CD14-positive monocyte (primary cell): ENCODE measurements around the gene ZNF324. TPM values are rescaled to one million over a fixed set of nuclear protein-coding genes. Genes with fewer than 3 reads are reported as not detected.

ENCODE experiments used
- DNase-seq, 3 donors: peaks; one replicate each; pipeline ENCODE4 v3.0.0-alpha.2; 2011 to 2022
- H2AFZ ChIP-seq: 2 replicates; pipeline ENCODE4 v1.6.0; 2012; ENCODE audit warnings: mild to moderate bottlenecking, low read depth, low read length, inconsistent platforms; ENCODE audit not compliant: insufficient read depth, poor library complexity, severe bottlenecking
- H3K27ac ChIP-seq, 2 donors: 1 replicate in 1 of 2; 2 replicates in 1 of 2; pipeline ENCODE4 v1.5.1; 2012 to 2013; ENCODE audit warnings: low read length in 2 of 2, control low read depth in 1 of 2, inconsistent platforms in 1 of 2, low read depth in 1 of 2, mild to moderate bottlenecking in 1 of 2
- H3K27me3 ChIP-seq, 2 donors: one replicate each; pipeline versions ENCODE4 v1.6.0 to v1.6.1; 2011 to 2013; ENCODE audit warnings: low read length in 2 of 2; ENCODE audit not compliant: control insufficient read depth in 2 of 2, insufficient read depth in 2 of 2
- H3K36me3 ChIP-seq, 2 donors: replicated peaks in 1 of 2; 1 replicate in 1 of 2; 2 replicates in 1 of 2; pipeline versions ENCODE4 v1.5.1 to v1.6.1; 2012 to 2013; ENCODE audit warnings: low read length in 2 of 2, control low read depth in 1 of 2, inconsistent platforms in 1 of 2, mild to moderate bottlenecking in 1 of 2; ENCODE audit not compliant: insufficient read depth in 2 of 2, control insufficient read depth in 1 of 2
- H3K4me1 ChIP-seq, 2 donors: 1 replicate in 1 of 2; 2 replicates in 1 of 2; pipeline versions ENCODE4 v1.5.1 to v1.6.1; 2012 to 2013; ENCODE audit warnings: low read length in 2 of 2, control low read depth in 1 of 2, inconsistent platforms in 1 of 2, mild to moderate bottlenecking in 1 of 2, moderate library complexity in 1 of 2; ENCODE audit not compliant: insufficient read depth in 2 of 2, control insufficient read depth in 1 of 2
- H3K4me2 ChIP-seq: replicated peaks from 2 replicates; pipeline ENCODE3; 2012; ENCODE audit warnings: low read length, moderate library complexity, mild to moderate bottlenecking; ENCODE audit not compliant: poor library complexity, severe bottlenecking; ENCODE audit errors: extremely low read depth
- H3K4me3 ChIP-seq, 3 experiments: fragments of 200-600 bp in 1 of 3; sonication (generic) in 1 of 3; replicated peaks in 1 of 3; 1 replicate in 2 of 3; 2 replicates in 1 of 3; pipeline ENCODE4 v1.5.1; 2011 to 2013; ENCODE audit warnings: low read length in 3 of 3, mild to moderate bottlenecking in 3 of 3, control low read depth in 2 of 3, low read depth in 2 of 3, inconsistent platforms in 1 of 3, moderate library complexity in 1 of 3
- H3K79me2 ChIP-seq: 2 replicates; pipeline ENCODE4 v1.6.0; 2012; ENCODE audit warnings: mild to moderate bottlenecking, control low read depth, inconsistent platforms, low read length, moderate library complexity; ENCODE audit not compliant: insufficient read depth
- H3K9ac ChIP-seq: 2 replicates; pipeline ENCODE4 v1.6.0; 2017; ENCODE audit warnings: low read length, mild to moderate bottlenecking; ENCODE audit not compliant: insufficient read depth, poor library complexity, severe bottlenecking
- H3K9me3 ChIP-seq, 2 donors: replicated peaks in 1 of 2; 1 replicate in 1 of 2; 2 replicates in 1 of 2; pipeline versions ENCODE4 v1.5.1 to v1.6.1; 2012 to 2013; ENCODE audit warnings: low read length in 2 of 2, control low read depth in 1 of 2; ENCODE audit not compliant: control insufficient read depth in 1 of 2, insufficient read depth in 1 of 2
- H4K20me1 ChIP-seq: 2 replicates; pipeline ENCODE4 v1.6.0; 2012; ENCODE audit warnings: mild to moderate bottlenecking, low read length, control low read depth, moderate library complexity; ENCODE audit not compliant: insufficient read depth
- H3K27ac Mint-ChIP-seq, 7 donors: one replicate each; pipeline ENCODE4 v1.8.0; 2020; ENCODE audit warnings: mild to moderate bottlenecking in 7 of 7, mixed read lengths in 7 of 7, moderate library complexity in 6 of 7, inconsistent platforms in 2 of 7
- H3K27me3 Mint-ChIP-seq, 3 donors: one replicate each; pipeline ENCODE4 v1.8.0; 2021 to 2022; ENCODE audit warnings: low read depth in 3 of 3, mild to moderate bottlenecking in 3 of 3, mixed read lengths in 3 of 3, moderate library complexity in 3 of 3, inconsistent platforms in 1 of 3
- H3K36me3 Mint-ChIP-seq, 2 donors: one replicate each; pipeline ENCODE4 v1.8.0; 2020; ENCODE audit warnings: mixed read lengths in 2 of 2, inconsistent platforms in 1 of 2, mild to moderate bottlenecking in 1 of 2
- H3K4me1 Mint-ChIP-seq: one replicate; pipeline ENCODE4 v1.8.0; 2020; ENCODE audit warnings: mild to moderate bottlenecking, mixed read lengths
- H3K4me3 Mint-ChIP-seq, 2 donors: one replicate each; pipeline ENCODE4 v1.8.0; 2020; ENCODE audit warnings: mild to moderate bottlenecking in 2 of 2, mixed read lengths in 2 of 2, moderate library complexity in 1 of 2
- H3K9me3 Mint-ChIP-seq, 7 donors: one replicate each; pipeline ENCODE4 v1.8.0; 2020 to 2022; ENCODE audit warnings: mixed read lengths in 7 of 7, mild to moderate bottlenecking in 6 of 7, moderate library complexity in 6 of 7, inconsistent platforms in 2 of 7
- whole genome bisulfite sequencing: methylation state at CpG from one replicate; pipeline ENCODE4 v1.1.5; 2013; ENCODE audit warnings: missing lambda C conversion rate; ENCODE audit not compliant: insufficient coverage; 5-methylcytosine and 5-hydroxymethylcytosine counted together
- intact Hi-C, 2 donors: fragments of 100-400 bp; cut with micrococcal nuclease; formaldehyde crosslinking; loops; one replicate each; pipeline versions ENCODE4 v1.15.0 to v1.15.1; 2023
- polyA plus RNA-seq, 3 donors: library from polyadenylated mRNA; depleted of rRNA in 1 of 3; unstranded in 2 of 3; stranded (reverse) in 1 of 3; fragments of 300-500 nt in 2 of 3; fragments of >200 nt in 1 of 3; fragmentation: Illumina TruSeq in 2 of 3; gene quantifications; 1 replicate in 2 of 3; 2 replicates in 1 of 3; pipeline ENCODE4 v1.2.3, GENCODE V29; 2012 to 2021
- TF ChIP-seq, protein P1 (sequence below): fragments of 200-600 bp; IDR thresholded peaks from one replicate; pipeline ENCODE4 v1.8.0; 2022; ENCODE audit warnings: antibody characterized with exemption, mild to moderate bottlenecking

The ZNF324 gene
- polyA plus RNA-seq, 3 donors: 4.1 to 5.7 (median 5.3) TPM

- peaks cover 0 to 6% of the 10 kb centered on the region in 2 donors for H3K36me3 ChIP-seq
- H3K9me3 ChIP-seq: no peaks in the 10 kb centered on the region
- H3K79me2 ChIP-seq: no peaks in the 10 kb centered on the region
- H3K4me1 ChIP-seq: peaks cover 14 to 21% of the 10 kb centered on the region in 2 donors
- H3K36me3 Mint-ChIP-seq: peaks cover 3 to 8% of the 10 kb centered on the region in 2 donors
- DNase-seq: no peak
- no peak overlapping the region for H3K9ac ChIP-seq
- H3K4me1 Mint-ChIP-seq: peaks cover 17% of the 10 kb centered on the region
- WGBS: 96% methylated on average over 6 of the region's 7 CpGs
- H3K27me3 Mint-ChIP-seq: peaks cover 0 to 6% (median 2%) of the 10 kb centered on the region in 3 donors
- no peak overlapping the region for H3K4me2 ChIP-seq
- H3K9me3 Mint-ChIP-seq: no peaks in the 10 kb centered on the region
- H4K20me1 ChIP-seq: no peaks in the 10 kb centered on the region
- no peak overlapping the region for H3K4me3 ChIP-seq
- H3K27ac ChIP-seq: no peak overlapping the region
- H3K27me3 ChIP-seq: no peaks in the 10 kb centered on the region
- H3K27ac Mint-ChIP-seq: no peak overlapping the region
- H2AFZ ChIP-seq: no peak overlapping the region
- no peak overlapping the region for H3K4me3 Mint-ChIP-seq
- intact Hi-C loops: no loop called here
- TF ChIP-seq, protein P1, sequence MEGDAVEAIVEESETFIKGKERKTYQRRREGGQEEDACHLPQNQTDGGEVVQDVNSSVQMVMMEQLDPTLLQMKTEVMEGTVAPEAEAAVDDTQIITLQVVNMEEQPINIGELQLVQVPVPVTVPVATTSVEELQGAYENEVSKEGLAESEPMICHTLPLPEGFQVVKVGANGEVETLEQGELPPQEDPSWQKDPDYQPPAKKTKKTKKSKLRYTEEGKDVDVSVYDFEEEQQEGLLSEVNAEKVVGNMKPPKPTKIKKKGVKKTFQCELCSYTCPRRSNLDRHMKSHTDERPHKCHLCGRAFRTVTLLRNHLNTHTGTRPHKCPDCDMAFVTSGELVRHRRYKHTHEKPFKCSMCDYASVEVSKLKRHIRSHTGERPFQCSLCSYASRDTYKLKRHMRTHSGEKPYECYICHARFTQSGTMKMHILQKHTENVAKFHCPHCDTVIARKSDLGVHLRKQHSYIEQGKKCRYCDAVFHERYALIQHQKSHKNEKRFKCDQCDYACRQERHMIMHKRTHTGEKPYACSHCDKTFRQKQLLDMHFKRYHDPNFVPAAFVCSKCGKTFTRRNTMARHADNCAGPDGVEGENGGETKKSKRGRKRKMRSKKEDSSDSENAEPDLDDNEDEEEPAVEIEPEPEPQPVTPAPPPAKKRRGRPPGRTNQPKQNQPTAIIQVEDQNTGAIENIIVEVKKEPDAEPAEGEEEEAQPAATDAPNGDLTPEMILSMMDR: no peak
These were observed 12.4 kb downstream of the ZNF324 start for GRCh38 chr19:58479303-58479702.

DNA sequence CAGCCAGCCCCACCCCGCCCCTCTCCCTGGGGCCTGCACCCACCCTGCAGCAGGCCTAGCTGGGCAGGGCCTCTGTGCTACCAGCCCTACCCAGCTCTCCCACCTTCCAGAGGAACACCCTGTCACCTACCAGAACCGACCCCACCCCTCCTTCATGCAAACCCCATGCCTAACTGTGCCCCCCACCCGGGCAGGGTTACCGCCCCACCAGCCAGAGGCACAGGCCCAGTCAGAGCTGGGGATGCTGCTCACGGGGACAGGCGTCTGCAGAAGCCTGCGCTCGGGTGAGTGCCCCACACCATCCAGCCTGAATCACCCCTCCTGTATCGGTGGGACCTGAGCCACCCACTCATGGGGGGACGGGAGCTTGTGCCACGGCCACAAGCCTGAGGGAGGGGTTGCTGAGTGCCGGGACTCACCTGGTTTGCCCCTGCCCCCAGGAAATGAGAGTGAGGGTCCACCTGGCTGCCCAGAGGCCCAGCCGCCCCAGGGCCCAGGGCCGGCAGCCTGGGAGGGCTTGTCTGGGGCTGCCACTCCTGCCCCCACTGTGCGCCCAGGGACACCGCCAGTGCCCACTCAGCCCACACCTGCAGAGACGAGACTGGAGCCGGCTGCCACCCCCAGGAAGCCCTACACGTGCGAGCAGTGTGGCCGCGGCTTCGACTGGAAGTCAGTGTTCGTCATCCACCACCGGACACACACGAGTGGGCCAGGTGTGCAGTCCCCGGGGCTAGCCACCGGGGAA lies 13.0 kb downstream of the ZNF324 start:
- Histone ChIP-seq H3K4me3 (no peak overlapping the region), H3K9me3 (no peaks in the 10 kb centered on the region), H2AFZ (no peak overlapping the region), H3K27ac (no peak overlapping the region), H4K20me1 (no peaks in the 10 kb centered on the region), H3K79me2 (no peaks in the 10 kb centered on the region), H3K9ac (no peak overlapping the region), H3K27me3 (no peaks in the 10 kb centered on the region), H3K4me1 (peaks cover 14 to 18% of the 10 kb centered on the region in 2 donors), H3K4me2 (no peak overlapping the region), H3K36me3 (peaks cover 0 to 6% of the 10 kb centered on the region in 2 donors)
- Mint-ChIP-seq H3K9me3 (no peaks in the 10 kb centered on the region), H3K4me1 (peaks cover 13% of the 10 kb centered on the region), H3K27ac (no peak overlapping the region), H3K36me3 (peaks cover 3 to 8% of the 10 kb centered on the region in 2 donors), H3K27me3 (peaks cover 0 to 6% (median 2%) of the 10 kb centered on the region in 3 donors), H3K4me3 (no peak overlapping the region)
- 94% methylated on average over 28 of the region's 28 CpGs for WGBS
- no peak for DNase-seq
- TF ChIP-seq, protein P1: no peak
- intact Hi-C loops: no loop called here
